HG02973 (cell line): ENCODE results near the gene PTPRM.

ENCODE experiments used
- ATAC-seq: cut with Tn5 transposase; IDR thresholded peaks from one replicate; pipeline ENCODE4 v1.9.1; 2021; ENCODE audit warnings: moderate library complexity; ENCODE audit not compliant: unreplicated experiment

The PTPRM gene

DNA sequence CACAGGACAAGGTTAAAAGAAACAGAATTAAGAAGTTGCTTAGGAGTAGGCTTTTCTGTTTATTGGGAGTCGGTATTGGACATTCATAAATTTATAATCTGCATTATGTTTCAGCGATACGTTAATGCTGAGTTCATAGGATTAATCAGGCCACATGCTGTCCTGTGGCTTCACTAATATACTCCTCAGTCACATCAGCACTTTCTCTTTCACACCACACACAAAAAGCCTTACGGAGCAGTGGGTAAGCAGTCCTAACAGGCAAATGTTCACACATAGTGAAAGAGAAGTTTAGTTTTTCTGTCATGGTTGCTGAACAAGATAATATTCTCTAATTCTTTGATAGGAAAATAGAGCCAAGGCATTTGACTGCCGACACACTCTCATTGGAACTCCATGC, 630.4 kb downstream of the PTPRM start:
- ATAC-seq, result no peak

DNA sequence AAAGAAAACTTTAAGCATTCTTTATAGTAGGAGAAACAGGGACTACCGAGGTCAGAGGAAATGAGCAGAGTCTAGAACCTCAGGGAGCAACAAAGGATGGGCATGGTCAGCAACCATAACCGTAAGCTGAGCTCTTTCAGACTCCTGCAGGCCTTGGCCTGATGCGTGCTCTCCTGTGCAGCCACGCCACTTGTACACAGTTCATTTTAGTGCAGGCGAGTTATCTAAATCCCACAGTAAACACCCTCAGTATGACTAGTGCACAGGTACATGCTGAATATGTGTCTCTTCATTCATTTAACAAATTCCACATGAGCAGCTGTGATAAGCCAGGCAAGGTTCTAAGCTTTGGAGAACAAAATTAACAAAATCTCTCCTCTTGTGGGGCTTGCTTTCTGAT, 640.9 kb downstream of the PTPRM start:
- ATAC-seq, result no peak

DNA sequence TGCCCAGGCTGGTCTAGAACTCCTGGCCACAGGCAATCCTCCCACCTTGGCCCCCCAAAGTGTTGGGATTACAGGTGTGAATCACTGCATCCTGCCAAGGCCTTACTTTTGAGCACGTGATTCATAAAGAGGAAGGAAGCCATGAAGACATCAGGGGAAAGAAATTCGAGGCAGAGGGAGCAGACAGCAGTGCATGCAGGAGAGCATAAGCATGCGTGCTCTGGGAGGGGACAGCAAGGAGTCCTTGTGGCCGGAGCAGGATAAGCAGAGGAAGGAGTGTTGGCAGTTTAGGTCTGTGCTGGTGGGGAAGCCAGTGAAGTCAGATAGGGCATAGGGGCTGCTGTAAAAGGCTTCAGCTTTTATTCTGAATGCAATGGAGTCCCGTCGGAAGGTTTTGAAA, 641.6 kb downstream of the PTPRM start:
- ATAC-seq, result no peak

DNA sequence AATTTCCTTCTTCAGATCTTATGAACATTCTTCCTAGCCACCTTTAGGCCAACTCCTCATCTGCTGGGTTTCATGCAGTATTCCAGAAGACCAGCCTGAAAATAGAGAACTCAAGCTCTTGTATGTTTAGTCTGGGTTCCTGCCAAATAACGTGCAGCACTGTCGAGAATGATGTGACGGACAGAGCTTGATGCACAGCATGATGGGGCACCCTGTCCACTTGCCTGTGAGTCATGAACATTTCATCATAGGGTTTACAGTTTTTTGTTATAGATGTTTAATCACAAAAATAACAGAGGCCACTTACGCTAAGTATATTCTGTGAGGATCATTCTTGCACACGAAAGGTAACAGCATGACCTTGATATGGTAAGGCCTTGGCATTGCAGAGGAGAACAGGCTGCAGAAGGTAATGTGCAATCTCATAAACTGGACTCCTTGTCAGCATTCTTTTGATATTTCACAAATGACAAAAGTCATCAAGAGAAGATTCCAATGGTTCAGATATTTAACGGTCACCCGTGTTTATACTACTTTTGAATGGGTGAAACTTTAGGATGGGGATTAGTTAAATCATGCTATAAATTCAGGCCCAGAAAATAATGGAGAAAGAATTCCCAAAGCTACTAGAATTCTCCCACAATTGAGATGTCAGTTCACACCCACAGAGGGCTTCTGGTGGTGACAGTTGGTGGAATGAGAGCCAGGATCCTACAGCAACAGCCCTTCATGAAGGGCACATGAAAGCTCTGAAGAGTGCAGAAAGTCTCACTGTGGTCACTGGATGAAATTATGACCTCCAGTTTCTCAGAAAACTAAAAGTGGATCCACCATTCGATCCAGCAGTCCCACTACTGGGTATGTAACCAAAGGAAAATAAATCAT, 646.0 kb downstream of the PTPRM start:
- no peak for ATAC-seq

DNA sequence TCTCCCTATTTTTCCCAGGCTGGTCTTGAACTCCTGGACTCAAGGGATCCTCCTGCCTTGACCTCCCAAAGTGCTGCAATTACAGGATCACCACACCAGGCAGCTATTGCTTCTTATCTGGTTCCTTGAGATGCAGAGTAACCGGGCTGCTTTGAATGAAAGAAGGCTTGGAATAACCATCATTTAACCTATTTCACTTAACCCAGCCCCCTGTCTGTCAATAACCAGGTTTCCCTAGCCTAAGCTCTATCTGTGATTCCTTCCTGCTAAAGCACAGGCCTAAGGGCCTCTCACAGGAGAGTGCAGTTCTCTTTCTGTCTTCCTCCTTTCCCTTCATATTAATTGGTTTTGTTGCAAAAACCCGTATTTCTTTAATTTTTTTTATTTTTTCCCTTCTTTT, 648.6 kb downstream of the PTPRM start:
- ATAC-seq, result no peak

DNA sequence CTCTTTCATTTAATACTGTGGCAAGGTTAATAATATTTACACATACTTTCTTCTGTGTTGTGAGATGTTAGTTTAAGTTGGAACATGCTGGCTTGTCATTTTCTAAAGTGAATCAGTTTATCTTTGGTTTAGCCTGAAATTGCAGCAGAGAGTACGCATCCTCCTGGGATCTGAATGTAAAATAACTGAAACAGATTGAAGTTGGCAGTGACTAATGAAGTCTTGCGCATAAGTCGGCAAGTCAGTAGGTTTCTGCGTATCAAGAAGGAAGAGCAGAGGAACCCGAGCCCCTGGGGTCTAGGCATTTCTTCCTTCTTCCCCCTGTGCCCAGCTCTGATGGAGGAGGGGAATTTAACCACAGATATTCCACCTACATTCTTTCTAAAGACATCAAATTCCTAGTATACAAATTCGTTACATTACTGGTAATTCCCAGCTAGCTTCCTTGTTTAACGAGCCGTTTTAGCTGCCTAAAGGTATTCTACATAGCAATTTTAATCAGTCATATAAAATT, 650.0 kb downstream of the PTPRM start:
- no peak for ATAC-seq

DNA sequence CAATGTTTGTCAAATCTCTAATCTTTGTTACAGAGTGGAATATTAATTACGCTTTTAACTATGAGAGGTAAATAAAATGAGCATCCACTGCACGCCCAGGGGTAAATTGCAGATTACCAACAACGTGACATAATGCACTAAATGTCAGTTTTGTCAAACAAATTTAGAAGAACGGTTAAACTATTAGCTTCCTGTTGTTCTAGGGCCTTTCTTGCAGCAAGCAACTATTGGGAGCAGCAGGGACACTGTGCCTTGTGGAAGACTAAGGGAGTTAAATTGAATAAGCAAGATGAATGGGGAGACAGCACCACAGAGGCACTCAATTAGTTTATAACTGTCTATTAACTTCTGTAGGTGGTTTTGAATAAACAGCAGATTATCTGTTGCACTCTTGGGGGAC, 651.1 kb downstream of the PTPRM start:
- no peak for ATAC-seq

DNA sequence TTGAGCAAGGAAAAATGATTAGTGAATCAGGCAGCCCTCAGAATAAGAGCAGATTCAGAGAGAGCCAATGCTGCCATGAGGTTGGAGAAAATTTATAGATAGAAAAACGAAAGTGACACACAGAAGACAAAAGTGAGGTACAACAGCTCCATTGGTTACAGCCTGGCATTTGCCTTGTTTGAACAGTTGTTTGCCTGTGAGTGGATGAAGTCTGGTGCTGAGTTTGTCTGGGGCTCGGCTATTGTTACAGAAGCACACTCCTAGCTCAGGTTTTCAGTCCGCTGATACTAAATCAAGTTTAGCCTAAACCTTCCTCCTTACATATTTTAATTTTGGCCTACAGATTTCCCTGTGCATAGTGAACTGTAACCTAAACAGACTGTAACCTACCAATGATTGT, 654.3 kb downstream of the PTPRM start:
- no peak for ATAC-seq

DNA sequence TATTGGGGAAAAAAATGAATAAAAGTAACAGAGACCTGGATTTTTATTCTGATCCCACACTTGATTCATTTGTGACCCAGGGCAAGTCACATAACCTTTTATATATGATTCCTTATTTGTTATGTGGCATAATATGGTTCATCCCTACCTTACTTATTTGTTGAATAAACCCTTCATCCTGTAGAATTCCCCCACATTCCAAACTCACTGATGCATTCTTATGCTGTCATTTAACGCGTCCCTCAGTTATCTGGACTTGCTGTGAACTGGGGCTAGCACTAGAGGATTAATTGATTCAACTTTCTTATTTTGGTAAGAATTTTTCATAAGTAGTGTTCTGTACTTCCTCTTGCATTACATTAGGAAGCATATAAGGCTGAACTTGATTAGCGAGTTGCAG, 657.5 kb downstream of the PTPRM start:
- no peak for ATAC-seq

DNA sequence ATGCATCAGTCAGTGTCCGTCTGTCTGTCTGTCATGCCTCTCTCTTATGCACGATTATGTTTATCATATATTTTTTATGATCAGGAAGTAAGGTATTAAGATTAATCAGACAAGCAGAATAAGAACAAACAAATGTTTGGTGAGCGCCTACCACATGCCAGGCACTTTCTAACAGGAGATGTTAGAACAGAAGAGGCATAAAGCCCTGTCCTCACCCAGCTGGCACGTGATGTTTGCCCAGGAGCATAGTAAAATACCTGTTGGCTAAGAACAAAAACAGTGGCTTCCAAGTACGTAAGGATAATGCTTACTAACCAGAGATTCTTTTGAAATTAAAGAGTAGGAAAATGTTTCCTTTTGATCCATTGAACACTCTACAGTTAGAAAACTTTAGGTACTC, 661.9 kb downstream of the PTPRM start:
- no peak for ATAC-seq

DNA sequence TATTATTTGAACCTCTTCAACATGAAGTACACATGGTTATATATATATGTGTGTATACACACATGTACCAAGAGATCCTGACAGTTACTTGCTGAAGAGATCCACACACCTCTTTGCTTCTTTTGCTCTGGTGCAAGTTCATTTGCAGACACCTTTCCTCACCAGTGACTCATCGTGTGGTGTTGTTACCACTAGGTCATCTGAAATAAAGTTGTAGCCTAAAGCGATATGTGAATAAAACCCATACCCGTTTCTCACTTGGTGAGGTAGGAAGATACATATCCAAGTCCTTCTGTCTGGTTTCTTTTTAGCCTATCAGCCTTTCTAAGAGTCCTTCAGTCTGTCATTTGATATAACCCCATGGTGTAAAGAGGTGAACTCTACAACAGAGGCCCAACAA, 662.7 kb downstream of the PTPRM start:
- ATAC-seq, result no peak

DNA sequence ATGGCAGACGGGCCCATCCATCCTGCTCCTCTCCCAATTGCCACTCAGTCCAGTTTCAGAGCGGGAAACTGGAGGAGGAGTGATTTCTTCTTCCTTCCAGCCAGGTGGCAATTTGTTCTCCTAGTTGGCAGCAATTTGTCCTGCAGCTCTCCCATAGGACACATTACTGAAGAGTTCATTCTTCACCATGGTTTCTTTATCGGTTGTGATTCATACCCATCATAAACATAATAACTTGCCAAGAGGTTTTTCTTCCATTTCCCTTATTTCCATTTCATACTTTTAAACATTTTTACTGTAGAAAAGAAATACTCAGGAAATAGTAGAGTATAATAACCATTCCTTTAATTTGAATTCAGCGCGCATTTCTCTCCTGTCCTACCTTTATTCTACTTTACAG, 664.2 kb downstream of the PTPRM start:
- no peak for ATAC-seq

DNA sequence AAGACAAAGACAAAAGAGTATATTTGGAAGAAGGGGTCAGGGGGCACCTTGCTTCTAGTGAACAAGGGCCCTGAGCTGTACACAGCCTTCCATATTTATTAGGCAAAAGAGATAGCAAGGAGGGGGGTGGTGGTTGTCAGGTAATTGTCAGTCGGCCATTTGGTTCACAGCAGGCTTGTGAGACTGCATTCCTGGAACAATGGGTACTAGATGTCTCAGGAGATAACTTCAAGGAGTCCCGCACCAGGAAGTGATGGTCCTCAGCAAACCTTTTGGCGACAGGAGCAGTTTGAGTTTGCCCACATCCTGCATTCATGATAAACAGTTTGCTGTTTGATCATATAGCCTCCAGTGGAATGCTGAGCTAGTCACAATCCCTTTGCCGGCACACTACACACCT, 665.7 kb downstream of the PTPRM start:
- no peak for ATAC-seq

DNA sequence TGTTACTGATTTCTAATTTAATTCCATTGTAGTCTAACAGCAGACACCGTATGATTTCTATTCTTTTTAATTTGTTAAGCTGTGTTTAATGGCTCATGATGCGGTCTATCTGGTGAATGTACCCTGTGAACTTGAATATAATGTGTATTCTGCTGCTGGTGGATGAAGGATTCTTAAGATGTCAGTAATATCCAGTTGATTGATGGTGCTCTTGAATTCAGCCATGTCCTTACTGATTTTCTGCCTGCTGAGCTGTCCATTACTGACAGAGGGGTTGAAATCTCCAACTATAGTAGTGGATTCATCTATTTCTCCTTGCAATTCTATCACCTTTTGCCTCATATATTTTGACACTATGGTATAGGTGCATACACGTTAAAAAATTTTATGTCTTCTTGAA, 668.8 kb downstream of the PTPRM start:
- no peak for ATAC-seq

DNA sequence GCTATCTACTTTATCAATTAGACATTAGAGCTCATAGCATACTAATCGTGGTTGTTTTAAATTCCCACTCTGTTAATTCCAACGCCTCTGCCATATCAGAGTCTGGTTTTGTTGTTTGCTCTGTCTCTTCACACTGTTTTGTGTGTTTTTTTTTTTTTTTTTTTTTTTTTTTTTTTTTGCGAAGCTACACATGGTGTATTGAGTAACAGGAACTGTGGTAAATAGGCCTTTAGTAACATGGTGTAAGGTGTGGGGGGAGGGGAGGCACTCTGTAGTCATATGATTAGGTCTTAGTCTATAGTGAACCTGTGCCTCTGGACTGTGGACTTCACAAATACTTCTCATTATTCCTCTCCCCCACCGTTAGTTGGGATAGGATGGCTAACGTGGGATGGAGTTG, 671.4 kb downstream of the PTPRM start:
- ATAC-seq, result no peak

DNA sequence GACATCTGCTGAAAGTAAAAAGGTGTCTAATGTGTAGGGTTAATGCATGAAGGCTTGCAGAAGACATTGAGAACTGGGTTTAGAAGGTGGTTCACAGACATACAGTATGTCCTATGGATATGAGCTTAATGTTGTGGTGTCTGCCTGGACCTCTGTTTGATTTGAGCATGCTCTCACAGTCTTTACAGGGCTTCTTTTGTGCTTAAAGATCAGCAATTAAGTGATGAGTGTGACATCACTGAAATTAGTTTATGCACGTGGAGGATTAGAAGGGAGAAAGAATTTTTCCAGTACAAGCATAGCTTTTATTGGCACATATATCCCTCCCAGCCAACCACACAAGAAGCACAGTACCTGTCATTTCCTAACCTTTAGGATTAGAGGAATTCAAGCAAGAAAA, 674.6 kb downstream of the PTPRM start:
- ATAC-seq, result no peak

DNA sequence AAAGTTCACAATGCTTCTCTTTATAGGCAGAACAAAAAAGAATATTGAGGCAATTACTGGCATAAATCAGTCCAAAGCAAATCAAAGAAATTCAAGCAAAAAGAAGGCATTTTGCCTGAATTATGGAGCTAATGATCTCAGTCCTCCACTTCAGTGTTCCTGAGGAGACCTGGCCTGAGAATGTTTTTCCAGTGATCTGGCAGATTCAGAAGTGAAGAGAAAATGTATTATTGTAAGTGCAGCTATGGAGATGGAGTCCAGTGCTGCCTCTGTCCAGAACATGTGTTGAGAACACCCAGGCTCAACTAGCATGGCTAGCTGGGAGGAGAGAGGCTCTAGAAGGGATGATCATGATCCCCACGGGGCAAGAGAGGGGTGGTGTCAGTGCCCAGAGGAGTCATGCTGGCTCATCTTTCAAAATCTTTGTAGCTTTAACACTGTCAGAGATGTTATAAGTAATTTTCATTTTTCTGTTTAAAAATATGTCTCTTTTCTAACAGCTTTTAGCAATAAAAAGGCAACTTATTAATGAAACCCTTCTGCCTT, 675.1 kb downstream of the PTPRM start:
- no peak for ATAC-seq

DNA sequence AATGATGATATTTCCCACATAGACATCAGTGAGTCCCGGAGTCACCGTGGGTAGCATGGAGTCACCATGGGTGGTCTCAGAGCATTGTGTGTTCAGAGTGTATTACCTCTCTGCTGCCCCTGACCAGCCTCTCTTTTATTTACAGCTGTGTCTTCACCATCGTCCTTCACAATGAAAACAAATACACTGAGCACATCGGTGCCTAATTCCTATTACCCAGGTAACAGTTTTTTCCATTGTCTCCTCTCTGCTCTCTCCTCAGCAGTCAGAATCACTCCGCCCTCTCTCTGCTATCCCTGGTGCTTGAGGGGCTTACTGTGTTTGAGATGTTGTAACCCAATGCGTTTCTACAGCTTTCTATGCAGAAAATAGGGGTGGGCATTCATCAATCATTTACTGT, 680.6 kb downstream of the PTPRM start:
- ATAC-seq, result no peak

DNA sequence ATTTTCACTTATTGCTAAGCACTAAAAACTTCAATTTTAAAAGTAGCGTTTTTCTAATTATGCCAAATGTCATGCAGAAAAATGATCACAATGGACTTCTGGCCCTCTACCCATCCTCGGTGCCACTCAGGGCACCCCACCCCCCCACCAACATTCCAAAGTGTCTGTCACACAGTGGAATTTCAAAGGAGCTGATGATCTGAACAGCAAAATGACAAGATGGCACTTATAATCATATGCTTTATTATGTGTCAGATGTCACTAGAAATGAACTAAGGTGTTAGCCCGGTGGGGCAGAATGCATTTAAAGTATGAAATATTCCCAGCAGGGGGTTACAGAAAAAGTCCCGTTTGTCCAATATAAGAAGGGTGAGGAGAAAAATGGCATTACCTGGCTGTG, 681.5 kb downstream of the PTPRM start:
- no peak for ATAC-seq

DNA sequence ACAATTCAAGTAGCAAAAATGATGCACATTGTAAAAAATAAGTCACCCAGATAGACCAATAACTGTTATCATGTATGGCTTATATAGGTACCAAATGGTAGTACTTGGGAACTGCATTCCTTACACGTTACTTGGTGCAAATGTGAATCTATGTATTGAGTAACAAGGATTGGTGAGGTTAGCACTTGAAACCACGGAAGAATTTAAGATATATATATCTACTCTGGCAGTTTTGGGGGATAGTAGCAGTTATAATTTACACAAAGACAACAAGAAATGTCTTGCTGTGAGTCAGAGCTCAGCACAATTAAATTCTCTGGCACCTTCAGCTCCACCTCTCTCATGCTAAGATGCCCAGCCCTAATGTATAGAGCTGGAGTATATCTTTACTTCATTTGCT, 682.7 kb downstream of the PTPRM start:
- no peak for ATAC-seq

DNA sequence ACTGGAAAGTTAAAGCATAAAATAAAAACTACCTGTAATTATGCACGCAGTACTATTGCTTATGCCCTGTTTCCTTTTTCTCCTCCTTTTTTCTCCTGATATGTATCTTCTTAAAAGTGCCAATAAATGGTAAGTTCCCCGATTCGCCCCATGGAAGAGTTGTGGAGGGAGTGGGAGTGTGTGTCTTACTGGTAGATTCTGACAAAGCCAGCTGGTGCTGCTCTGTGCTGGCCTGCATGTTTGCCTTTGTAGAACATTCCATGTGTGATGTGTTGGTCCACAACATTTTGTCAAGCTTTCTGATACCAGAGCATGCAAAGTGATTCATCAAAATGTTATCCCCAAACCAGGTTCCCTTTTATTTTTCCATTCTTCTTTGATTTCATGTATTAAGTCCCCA, 685.3 kb downstream of the PTPRM start:
- ATAC-seq, result no peak

DNA sequence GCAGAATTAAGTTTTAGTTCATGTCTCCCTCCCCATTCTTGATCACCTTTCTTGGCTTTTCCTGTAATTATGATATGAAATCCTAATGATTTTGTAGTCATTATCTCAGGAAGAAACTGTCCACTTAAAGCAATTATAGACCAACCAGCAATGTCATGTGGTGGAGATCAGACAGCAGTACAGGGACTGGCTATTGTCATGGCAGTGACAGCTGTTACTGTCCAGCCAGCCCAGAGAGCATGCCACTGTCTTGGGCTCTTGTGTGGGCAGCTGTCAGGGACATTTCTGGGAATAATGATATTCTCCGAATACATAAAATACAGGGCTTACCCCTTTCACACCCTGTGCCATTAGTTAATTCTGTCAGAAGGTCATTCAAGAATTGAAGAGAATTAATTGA, 686.8 kb downstream of the PTPRM start:
- no peak for ATAC-seq

DNA sequence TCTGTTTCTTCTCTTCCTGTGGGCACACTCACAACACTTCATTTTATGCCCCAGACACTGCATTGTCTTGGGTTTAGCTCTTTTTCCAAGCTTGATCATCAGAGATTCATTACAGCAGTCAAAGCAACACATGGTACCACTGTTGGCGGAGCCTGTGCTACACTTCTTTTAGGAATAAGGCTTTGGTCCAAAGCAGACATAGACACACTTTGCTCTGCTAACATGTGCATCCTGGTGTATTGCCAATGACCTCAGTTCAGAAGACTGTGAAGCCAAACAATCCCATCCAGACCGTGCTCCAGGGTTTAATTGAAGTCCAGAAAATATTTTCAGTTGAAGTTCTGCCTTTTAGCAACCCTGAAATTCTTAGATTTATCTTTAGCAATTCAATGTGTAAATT, 687.5 kb downstream of the PTPRM start:
- no peak for ATAC-seq
